EH (cell line): ENCODE data around the gene NMNAT3.

Experiments used
- DNase-seq: peaks from one replicate; pipeline ENCODE4 v3.0.0-alpha.2; 2015; ENCODE audit warnings: low read depth

NMNAT3 gene

DNA sequence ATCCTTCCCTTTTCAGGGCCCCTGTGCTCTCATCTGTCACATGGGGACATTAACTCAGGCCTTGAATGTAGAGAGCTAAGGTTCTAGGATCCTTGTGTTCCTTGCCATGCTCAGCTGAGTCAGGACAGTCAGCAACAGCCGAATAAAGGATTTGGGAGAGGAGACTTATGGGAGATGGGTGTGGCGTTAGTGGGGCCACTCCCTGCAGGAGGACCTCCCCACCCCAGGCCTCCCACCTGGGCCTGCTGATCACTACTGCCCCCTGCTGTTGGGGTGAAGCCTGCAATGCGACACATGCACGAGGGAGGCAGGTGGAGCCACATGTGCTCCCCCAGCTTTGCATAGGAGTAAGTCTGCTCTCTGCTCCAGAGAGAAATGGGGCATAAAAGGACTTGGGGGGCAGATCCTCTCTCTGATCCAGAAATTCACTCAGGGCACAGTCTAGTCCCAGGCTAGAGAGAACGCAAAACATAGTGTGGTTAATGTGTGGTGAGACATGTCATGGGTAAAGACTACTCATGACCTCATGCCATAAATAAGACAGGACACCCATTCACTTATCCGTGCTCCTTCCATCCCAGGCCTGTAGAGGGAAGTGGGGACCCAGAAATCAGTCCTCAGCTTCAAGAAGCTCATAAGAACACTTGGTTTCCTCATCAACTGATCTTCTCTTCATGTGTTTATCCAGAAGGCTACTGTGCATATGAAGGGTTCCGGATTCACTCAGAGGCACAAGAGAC lies 157.6 kb downstream of the NMNAT3 start:
- no peak for DNase-seq

DNA sequence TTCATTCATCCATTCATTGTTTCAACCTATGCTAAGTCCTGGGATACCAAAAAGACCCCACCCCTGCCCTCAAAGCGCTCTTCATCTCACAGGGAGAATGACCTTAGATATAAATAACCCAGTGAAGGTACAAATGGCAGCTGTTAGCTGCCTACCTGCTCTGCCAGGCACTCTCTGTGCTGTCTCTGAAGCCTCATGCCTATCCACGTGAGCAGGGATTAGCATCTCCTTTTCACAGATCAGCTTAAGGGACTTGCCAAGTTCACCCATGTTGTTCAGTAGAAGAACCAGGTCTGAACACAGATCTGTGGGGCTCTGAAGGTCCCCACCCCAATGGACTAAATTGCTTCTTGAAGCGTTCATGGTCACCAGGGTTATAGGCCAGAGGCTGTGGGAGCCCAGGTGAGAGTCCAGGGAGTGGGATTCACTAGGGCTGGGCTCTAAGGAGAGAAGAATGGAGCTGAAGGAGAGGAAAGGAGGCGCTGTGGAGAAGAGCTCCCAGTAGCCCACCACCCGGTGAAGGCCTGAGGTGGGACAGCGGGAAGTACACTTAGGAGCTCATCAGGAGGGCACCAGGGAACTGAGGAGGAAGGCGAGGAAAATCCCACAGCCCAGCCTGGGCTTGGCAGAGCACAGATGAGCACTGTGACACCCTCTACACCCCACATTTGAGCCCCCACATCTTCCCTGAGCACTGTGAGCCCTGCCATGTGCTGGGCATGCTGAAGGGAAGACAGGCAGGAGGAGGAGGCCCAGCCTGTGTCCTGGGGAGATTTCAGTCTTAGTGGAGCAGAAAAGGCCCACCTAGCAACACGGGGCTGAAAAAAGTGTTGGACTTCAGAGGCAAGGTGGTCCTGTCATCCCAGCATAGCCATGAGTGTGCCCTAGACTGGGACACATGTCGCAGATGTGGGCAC lies 158.6 kb downstream of the NMNAT3 start:
- no peak for DNase-seq

DNA sequence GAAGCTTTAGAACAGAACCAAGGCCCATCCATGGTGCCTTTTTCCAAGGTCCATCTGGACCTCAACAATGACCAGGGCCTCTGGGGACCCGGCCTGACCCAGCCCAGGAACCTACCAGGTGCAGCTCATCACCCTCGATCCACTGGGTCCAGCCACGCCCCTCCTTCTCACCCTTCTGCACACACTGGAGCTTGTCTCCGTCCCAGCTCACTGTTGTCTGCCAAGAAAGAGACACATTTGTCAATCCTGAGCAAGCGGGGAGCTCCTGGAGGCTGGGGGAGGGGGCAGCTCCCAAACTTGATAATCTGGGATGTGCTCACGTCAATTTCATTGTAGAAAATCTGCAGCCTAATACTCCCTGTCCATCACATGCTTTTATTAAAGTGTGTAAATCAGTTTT lies 159.5 kb downstream of the NMNAT3 start:
- DNase-seq = no peak

DNA sequence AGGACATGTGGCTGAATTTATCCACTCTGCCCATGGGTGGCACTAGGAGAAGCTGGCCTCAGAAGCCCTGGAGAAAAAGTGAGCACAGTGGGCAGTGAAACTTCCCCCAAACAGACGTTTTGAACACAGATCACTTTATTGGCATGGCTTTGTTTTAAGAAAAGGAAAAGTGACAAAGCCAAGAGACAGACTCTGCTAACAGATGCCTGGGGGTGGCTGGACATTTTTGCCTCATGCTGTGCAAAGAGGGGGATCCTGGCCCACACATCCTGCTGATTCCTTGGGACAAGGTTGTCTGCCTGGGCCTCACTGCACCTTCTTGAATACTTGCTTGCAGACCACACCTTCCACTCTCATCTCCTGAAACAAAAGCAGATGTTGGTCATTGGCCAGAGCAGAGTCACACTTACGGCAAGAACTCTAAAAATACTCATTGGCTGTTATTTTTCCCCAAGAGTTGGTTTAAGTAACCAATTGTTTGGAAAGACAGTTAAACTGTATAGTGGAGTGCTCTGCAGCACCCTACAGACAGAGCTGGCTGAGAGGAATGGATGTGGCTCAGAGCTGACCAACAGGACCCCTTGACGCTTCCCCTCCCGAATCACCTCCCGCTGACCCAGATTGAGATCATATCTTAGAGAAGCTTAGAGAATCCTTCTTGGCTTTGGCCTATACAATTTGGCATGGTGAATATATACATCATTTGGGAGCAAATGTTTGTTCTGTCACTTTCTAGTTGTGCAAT lies 160.3 kb downstream of the NMNAT3 start:
- DNase-seq = no peak

DNA sequence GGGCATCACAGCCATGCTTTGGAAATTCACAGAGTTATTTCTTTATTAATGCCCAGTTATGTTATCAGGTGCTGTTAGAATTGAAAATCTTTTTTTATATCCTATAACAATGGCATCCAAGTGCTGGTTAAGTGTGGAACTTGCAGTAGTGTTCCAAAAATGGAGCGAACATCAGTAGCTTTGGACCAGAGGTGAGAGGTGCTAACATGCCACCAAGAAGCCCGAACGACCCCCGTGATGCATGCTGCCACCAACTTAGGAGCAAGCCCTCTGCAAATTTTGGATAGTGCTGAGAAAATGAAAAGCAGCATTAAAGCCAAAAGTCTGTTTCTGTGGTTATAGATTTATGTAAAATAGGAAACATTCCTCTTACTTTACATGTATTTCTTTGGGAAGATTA lies 163.0 kb downstream of the NMNAT3 start:
- DNase-seq = no peak
